Ovary (tissue), 9 donors: ENCODE data around the gene TRABD2B. TPM values are rescaled to one million over a fixed set of nuclear protein-coding genes. Genes with fewer than 3 reads are reported as not detected.

ENCODE experiments used
- DNase-seq, 5 donors: peaks; one replicate each; pipeline ENCODE4 v3.0.0-alpha.2; 2019 to 2020
- H3K27ac ChIP-seq, 2 donors: fragments of 200-600 bp; one replicate each; pipeline versions ENCODE4 v1.5.1 to v1.8.0; 2019 to 2022
- H3K27me3 ChIP-seq: fragments of 200-600 bp; one replicate; pipeline ENCODE4 v1.8.0; 2022
- H3K36me3 ChIP-seq: fragments of 200-600 bp; sonication (generic); one replicate; pipeline ENCODE4 v1.5.1; 2019
- H3K4me1 ChIP-seq: one replicate; pipeline ENCODE4 v1.8.1; 2013; ENCODE audit warnings: mild to moderate bottlenecking, moderate library complexity; ENCODE audit not compliant: insufficient read depth
- H3K4me3 ChIP-seq: fragments of 200-600 bp; sonication (generic); one replicate; pipeline ENCODE4 v1.5.1; 2017
- H3K9me3 ChIP-seq, 2 donors: fragments of 200-600 bp in 1 of 2; sonication (generic) in 1 of 2; one replicate each; pipeline versions ENCODE4 v1.5.1 to v1.8.1; 2013 to 2019; ENCODE audit warnings: mild to moderate bottlenecking in 1 of 2, moderate library complexity in 1 of 2
- CTCF ChIP-seq, 3 donors: fragments of 450-650 bp in 2 of 3; fragments of 200-600 bp in 1 of 3; IDR thresholded peaks; one replicate each; pipeline versions ENCODE4 v1.5.1 to v1.8.0; 2016 to 2022; ENCODE audit warnings: antibody characterized with exemption in 3 of 3, mild to moderate bottlenecking in 1 of 3
- EP300 ChIP-seq: sonication (generic); formaldehyde crosslinking; IDR thresholded peaks from one replicate; pipeline ENCODE4 v1.6.1; 2017; ENCODE audit warnings: antibody characterized with exemption
- POLR2A ChIP-seq: fragments of 450-650 bp; IDR thresholded peaks from one replicate; pipeline ENCODE4 v1.6.1; 2017; ENCODE audit warnings: antibody characterized with exemption, mild to moderate bottlenecking, moderate library complexity
- WGBS, 3 donors: extraction: QIAGEN DNeasy Blood & Tissue Kit in 1 of 3; methylation state at CpG; one replicate each; pipeline versions ENCODE4 v1.1.5 to v1.1.7; 2013 to 2017; 5-methylcytosine and 5-hydroxymethylcytosine counted together
- intact Hi-C, 4 donors: fragments of 100-400 bp; cut with DNase I; formaldehyde crosslinking; loops; one replicate each; pipeline versions ENCODE4 v1.11.0 to v1.15.1; 2022 to 2023
- polyA plus RNA-seq, 2 donors: library from polyadenylated mRNA; stranded (reverse); fragments of 200-250 nt in 1 of 2; fragments of 350-450 nt in 1 of 2; fragmentation: Illumina TruSeq in 1 of 2; extraction: RNeasy Lipid Tissue Mini Kit (QIAGEN cat#74804) in 1 of 2; gene quantifications; one replicate each; pipeline ENCODE4 v1.2.3, GENCODE V29; 2013 to 2014
- total RNA-seq, 7 donors: library from RNA; depleted of rRNA in 2 of 7; stranded (reverse); fragments of >200 nt in 2 of 7; fragmentation: NEBNext Ultra II Directional in 3 of 7; extraction: Animal tissue kit (Norgen Biotek cat#: 25700) in 3 of 7; gene quantifications; one replicate each; pipeline versions ENCODE4 v1.1.0 to v1.2.4, GENCODE V29; 2016 to 2023
- donor health status: DM: no; HTN: no; CAD: no; lungs with moderate emphysema.
- donor health status: DM: no; HTN: no; CAD: no.
- donor health status: Bipolar disorder and iron deficiency.
- donor health status: DM: yes; HTN: yes; CAD: no.
- donor health status: DM: no; HTN: no; CAD: no.
- donor health status: DM: yes; HTN: yes; CAD: no.

The TRABD2B gene
- total and polyA plus RNA-seq, 9 donors = 0.18 to 1.6 (median 0.52) TPM

- Histone ChIP-seq H3K36me3 (no peaks in the 10 kb centered on the region), H3K9me3 (no peaks in the 10 kb centered on the region), H3K27me3 (no peaks in the 10 kb centered on the region), H3K27ac (no peak overlapping the region), H3K4me1 (no peaks in the 10 kb centered on the region), H3K4me3 (no peak overlapping the region)
- intact Hi-C loops = no loop called here
- no peak for DNase-seq
- WGBS, 3 donors = 93 to 98% (median 97%) methylated on average over 8 of the region's 8 CpGs
- TF ChIP-seq EP300 = no peak
- no peak for TF ChIP-seq POLR2A
- no peak for TF ChIP-seq CTCF (IDR thresholded peaks at IDR 0.05)
Measured at GRCh38 chr1:47951026-47951425, 46.2 kb downstream of the TRABD2B start.

- no peak for TF ChIP-seq POLR2A
- TF ChIP-seq EP300 = no peak
- TF ChIP-seq CTCF (IDR thresholded peaks at IDR 0.05) = no peak
Measured at GRCh38 chr1:47950471-47950870, 46.7 kb downstream of the TRABD2B start.

DNA sequence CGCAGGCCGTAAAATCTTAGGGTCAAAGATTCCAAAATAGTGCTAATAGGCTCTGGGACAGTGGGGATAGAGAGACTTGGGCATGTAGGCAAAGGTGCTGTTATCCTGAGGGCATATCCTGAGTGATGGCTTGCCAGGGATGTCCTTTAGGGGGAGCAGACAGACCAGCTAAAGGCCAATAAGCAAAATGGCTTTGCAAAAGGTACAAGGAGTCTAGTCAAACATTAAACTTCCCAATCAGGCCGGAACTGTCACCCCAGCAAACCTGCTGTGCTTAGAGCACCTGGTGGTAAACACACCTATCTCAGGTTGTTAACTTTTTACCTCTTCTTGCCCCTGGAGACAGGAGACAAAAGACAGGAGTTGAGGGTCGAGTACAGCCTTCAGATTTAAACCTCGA, 49.1 kb downstream of the TRABD2B start:
- H3K27me3 ChIP-seq = no peaks in the 10 kb centered on the region
- H3K27ac ChIP-seq = no peak overlapping the region
- no peak for TF ChIP-seq CTCF (IDR thresholded peaks at IDR 0.05)
- TF ChIP-seq POLR2A = no peak
- no peak for TF ChIP-seq EP300
- no peaks in the 10 kb centered on the region for H3K36me3 ChIP-seq
- no peak for DNase-seq
- H3K9me3 ChIP-seq = no peaks in the 10 kb centered on the region
- WGBS, 3 donors = 82 to 91% (median 89%) methylated on average over 5 of the region's 5 CpGs
- peaks cover 2% of the 10 kb centered on the region for H3K4me1 ChIP-seq
- H3K4me3 ChIP-seq = no peak overlapping the region
- intact Hi-C loops = no loop called here

More at GRCh38 chr1:47950471-47950870, 46.7 kb downstream of the TRABD2B start:
- no peak for DNase-seq
- Histone ChIP-seq H3K4me3 (no peak overlapping the region), H3K27me3 (no peaks in the 10 kb centered on the region), H3K4me1 (no peaks in the 10 kb centered on the region), H3K9me3 (no peaks in the 10 kb centered on the region), H3K27ac (no peak overlapping the region), H3K36me3 (no peaks in the 10 kb centered on the region)
- intact Hi-C loops = no loop called here
- WGBS, 3 donors = 90 to 92% (median 91%) methylated on average over 3 of the region's 3 CpGs

GRCh38 chr1:47947531-47947930, 49.7 kb downstream of the TRABD2B start:
- intact Hi-C loops = no loop called here
- H3K27me3 ChIP-seq = no peaks in the 10 kb centered on the region
- TF ChIP-seq CTCF (IDR thresholded peaks at IDR 0.05) (no peak), POLR2A (no peak), EP300 (no peak)
- H3K36me3 ChIP-seq = no peaks in the 10 kb centered on the region
- H3K4me1 ChIP-seq = peaks cover 2% of the 10 kb centered on the region
- WGBS, 3 donors = 91 to 96% (median 95%) methylated on average over 6 of the region's 6 CpGs
- no peak overlapping the region for H3K4me3 ChIP-seq
- H3K27ac ChIP-seq = no peak overlapping the region
- no peaks in the 10 kb centered on the region for H3K9me3 ChIP-seq
- no peak for DNase-seq

DNA sequence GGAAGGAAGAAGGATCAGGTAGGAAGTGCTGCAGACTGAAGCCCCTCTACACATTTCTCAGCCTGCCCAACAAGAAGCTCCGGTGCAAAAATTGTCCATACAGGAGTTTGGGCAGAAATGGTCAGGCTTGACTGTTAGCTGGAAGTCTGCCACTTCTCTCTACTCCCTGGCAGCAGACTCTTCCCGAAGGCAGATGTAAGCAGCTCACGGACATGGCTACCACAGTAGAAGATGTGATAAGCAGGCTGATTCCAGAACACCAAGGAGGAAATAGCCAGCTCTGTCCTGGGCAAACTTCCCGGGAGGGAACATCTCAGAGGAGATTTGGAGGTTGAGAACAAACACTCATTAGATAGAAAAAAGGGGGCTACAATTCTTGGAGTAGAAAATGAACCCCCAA, 52.6 kb downstream of the TRABD2B start:
- no peaks in the 10 kb centered on the region for H3K27me3 ChIP-seq
- 5 to 14% (median 11%) methylated on average over 4 of the region's 4 CpGs for WGBS, 3 donors

More for the DNA sequence above, 52.6 kb downstream of the TRABD2B start:
- no peak overlapping the region for H3K4me3 ChIP-seq
- no peak for DNase-seq
- no peaks in the 10 kb centered on the region for H3K9me3 ChIP-seq
- H3K27ac ChIP-seq = no peak overlapping the region
- no peak for TF ChIP-seq EP300
- TF ChIP-seq POLR2A = no peak
- TF ChIP-seq CTCF (IDR thresholded peaks at IDR 0.05) = no peak
- H3K4me1 ChIP-seq = peaks cover 2% of the 10 kb centered on the region
- intact Hi-C loops = no loop called here
- H3K36me3 ChIP-seq = no peaks in the 10 kb centered on the region
